Neural progenitor cell (in vitro differentiated cells): ENCODE measurements around the gene ENOPH1. TPM values are rescaled to one million over a fixed set of nuclear protein-coding genes. Genes with fewer than 3 reads are reported as not detected.

Experiments
- DNase-seq: peaks from one replicate; pipeline ENCODE4 v3.0.0-alpha.2; 2016; ENCODE audit warnings: low spot score
- H2AFZ ChIP-seq: fragments of 200-600 bp; sonication (generic); replicated peaks from 2 replicates; pipeline ENCODE4 v1.6.1; 2016; ENCODE audit warnings: antibody characterized with exemption
- H3F3A ChIP-seq: fragments of 200-600 bp; sonication (generic); 2 replicates; pipeline ENCODE4 v1.6.1; 2016; ENCODE audit warnings: antibody characterized with exemption, low read depth
- H3K27ac ChIP-seq: fragments of 200-600 bp; sonication (generic); 2 replicates; pipeline ENCODE4 v1.5.1; 2016; ENCODE audit warnings: mild to moderate bottlenecking
- H3K27me3 ChIP-seq: fragments of 200-600 bp; sonication (generic); 2 replicates; pipeline ENCODE4 v1.6.1; 2016; ENCODE audit warnings: mild to moderate bottlenecking, moderate library complexity
- H3K36me3 ChIP-seq: fragments of 200-600 bp; sonication (generic); 2 replicates; pipeline ENCODE4 v1.5.1; 2016
- H3K4me1 ChIP-seq: fragments of 200-600 bp; sonication (generic); 2 replicates; pipeline ENCODE4 v1.6.1; 2016; ENCODE audit warnings: mixed run types
- H3K4me2 ChIP-seq: fragments of 200-600 bp; sonication (generic); 2 replicates; pipeline ENCODE4 v1.6.1; 2016
- H3K4me3 ChIP-seq: fragments of 200-600 bp; sonication (generic); 2 replicates; pipeline ENCODE4 v1.5.1; 2016
- H3K79me2 ChIP-seq: fragments of 200-600 bp; sonication (generic); 2 replicates; pipeline ENCODE4 v1.6.1; 2016; ENCODE audit warnings: low read depth
- H3K9ac ChIP-seq: fragments of 200-600 bp; sonication (generic); 2 replicates; pipeline ENCODE4 v1.6.1; 2016
- H3K9me3 ChIP-seq: fragments of 200-600 bp; sonication (generic); 2 replicates; pipeline ENCODE4 v1.5.1; 2016; ENCODE audit warnings: low read depth
- H4K20me1 ChIP-seq: fragments of 200-600 bp; sonication (generic); 2 replicates; pipeline ENCODE4 v1.6.1; 2016; ENCODE audit warnings: low read depth
- H3K27ac Mint-ChIP-seq: 3 replicates; pipeline ENCODE4 v1.8.0; 2021; ENCODE audit warnings: mixed read lengths
- H3K27me3 Mint-ChIP-seq: 2 replicates; pipeline ENCODE4 v1.8.0; 2022; ENCODE audit warnings: low read depth, mild to moderate bottlenecking, inconsistent platforms, moderate library complexity, mixed read lengths; ENCODE audit not compliant: insufficient read depth
- H3K36me3 Mint-ChIP-seq: 3 replicates; pipeline ENCODE4 v1.8.0; 2021; ENCODE audit warnings: mixed read lengths
- H3K4me1 Mint-ChIP-seq: 3 replicates; pipeline ENCODE4 v1.8.0; 2021; ENCODE audit warnings: mixed read lengths
- H3K4me3 Mint-ChIP-seq: 3 replicates; pipeline ENCODE4 v1.8.0; 2021; ENCODE audit warnings: mild to moderate bottlenecking, moderate library complexity, mixed read lengths
- H3K9me3 Mint-ChIP-seq: 3 replicates; pipeline ENCODE4 v1.8.0; 2020; ENCODE audit warnings: mixed read lengths
- CTCF ChIP-seq: fragments of 200-600 bp; sonication (generic); IDR thresholded peaks from 2 replicates; pipeline ENCODE4 v1.5.1; 2017; ENCODE audit warnings: antibody characterized with exemption, mild to moderate bottlenecking
- EZH2 ChIP-seq: fragments of 200-600 bp; sonication (generic); IDR thresholded peaks from 2 replicates; pipeline ENCODE4 v1.6.1; 2017; ENCODE audit warnings: antibody characterized with exemption, mild to moderate bottlenecking, moderate library complexity
- EZH2phosphoT487 ChIP-seq: fragments of 200-600 bp; sonication (generic); IDR thresholded peaks from 2 replicates; pipeline ENCODE4 v1.6.1; 2017; ENCODE audit warnings: antibody characterized with exemption
- total RNA-seq: library from RNA; depleted of rRNA; stranded (reverse); fragments of >200 nt; gene quantifications from 2 replicates; pipeline ENCODE4 v1.2.3, GENCODE V29; 2015; ENCODE audit warnings: low replicate concordance

Gene ENOPH1
- total RNA-seq, 1 donor from 2014 or later: 64.4 TPM

GRCh38 chr4:82434949-82435348, 4.6 kb downstream of the ENOPH1 start:
- Mint-ChIP-seq H3K27ac (no peak overlapping the region), H3K27me3 (peaks cover 8% of the 10 kb centered on the region), H3K4me3 (no peak overlapping the region), H3K9me3 (no peaks in the 10 kb centered on the region), H3K36me3 (peaks cover 49% of the 10 kb centered on the region), H3K4me1 (peaks cover 21% of the 10 kb centered on the region)
- DNase-seq: no peak
- Histone ChIP-seq H3K27me3 (no peaks in the 10 kb centered on the region), H3K4me2 (no peak overlapping the region), H2AFZ (no peak overlapping the region), H3K36me3 (no peaks in the 10 kb centered on the region), H3K4me1 (peaks cover 23% of the 10 kb centered on the region), H3K9me3 (no peaks in the 10 kb centered on the region), H3K4me3 (no peak overlapping the region), H3K27ac (no peak overlapping the region), H3F3A (peaks cover 4% of the 10 kb centered on the region), H3K79me2 (peaks cover 96% of the 10 kb centered on the region), H3K9ac (no peak overlapping the region), H4K20me1 (peaks cover 65% of the 10 kb centered on the region)
- TF ChIP-seq EZH2: no peak
- no peak for TF ChIP-seq EZH2phosphoT487
- TF ChIP-seq CTCF: no peak

DNA sequence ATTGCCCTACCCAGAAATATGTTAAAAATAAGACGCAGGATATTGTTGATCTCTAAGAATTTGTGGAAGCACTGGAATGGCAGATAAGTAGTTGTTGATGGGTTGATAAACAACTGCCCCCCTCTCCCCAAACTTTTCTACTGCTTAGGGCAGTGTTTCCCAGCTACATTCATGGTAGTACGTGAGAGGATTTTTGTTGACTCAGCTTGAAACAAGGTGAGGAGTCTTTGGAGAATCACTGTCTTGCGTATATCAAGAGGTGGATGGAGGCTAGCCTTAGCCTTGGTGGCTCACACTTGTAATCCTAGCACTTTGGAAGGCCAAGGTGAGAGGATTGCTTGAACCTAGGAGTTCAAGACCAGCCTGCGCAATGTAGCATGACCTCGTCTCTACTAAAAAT, 5.7 kb downstream of the ENOPH1 start:
- peaks cover 53% of the 10 kb centered on the region for H3K36me3 Mint-ChIP-seq
- no peaks in the 10 kb centered on the region for H3K9me3 Mint-ChIP-seq
- Histone ChIP-seq H3K79me2 (peaks cover 100% of the 10 kb centered on the region), H2AFZ (no peak overlapping the region), H3K9ac (no peak overlapping the region), H3K27ac (no peak overlapping the region), H3K4me3 (no peak overlapping the region), H4K20me1 (peaks cover 75% of the 10 kb centered on the region), H3K27me3 (no peaks in the 10 kb centered on the region), H3F3A (peaks cover 14% of the 10 kb centered on the region), H3K9me3 (no peaks in the 10 kb centered on the region), H3K4me2 (no peak overlapping the region), H3K4me1 (peaks cover 32% of the 10 kb centered on the region), H3K36me3 (no peaks in the 10 kb centered on the region)
- TF ChIP-seq EZH2 (no peak), CTCF (no peak), EZH2phosphoT487 (no peak)
- peaks cover 21% of the 10 kb centered on the region for H3K4me1 Mint-ChIP-seq
- no peak overlapping the region for H3K27ac Mint-ChIP-seq
- H3K4me3 Mint-ChIP-seq: no peak overlapping the region
- H3K27me3 Mint-ChIP-seq: peaks cover 4% of the 10 kb centered on the region
- no peak for DNase-seq

GRCh38 chr4:82436780-82437179, 6.4 kb downstream of the ENOPH1 start:
- no peak overlapping the region for H3K27ac Mint-ChIP-seq
- H3K4me1 Mint-ChIP-seq: peaks cover 15% of the 10 kb centered on the region
- Histone ChIP-seq H3K4me3 (no peak overlapping the region), H4K20me1 (peaks cover 72% of the 10 kb centered on the region), H3K27me3 (no peaks in the 10 kb centered on the region), H3K4me1 (peaks cover 27% of the 10 kb centered on the region), H3K4me2 (no peak overlapping the region), H2AFZ (no peak overlapping the region), H3K27ac (no peak overlapping the region), H3K36me3 (no peaks in the 10 kb centered on the region), H3F3A (peaks cover 14% of the 10 kb centered on the region), H3K9ac (no peak overlapping the region), H3K9me3 (no peaks in the 10 kb centered on the region), H3K79me2 (peaks cover 100% of the 10 kb centered on the region)
- H3K9me3 Mint-ChIP-seq: no peaks in the 10 kb centered on the region
- peaks cover 2% of the 10 kb centered on the region for H3K27me3 Mint-ChIP-seq
- peaks cover 51% of the 10 kb centered on the region for H3K36me3 Mint-ChIP-seq
- no peak overlapping the region for H3K4me3 Mint-ChIP-seq
- no peak for TF ChIP-seq EZH2
- TF ChIP-seq EZH2phosphoT487: no peak
- no peak for TF ChIP-seq CTCF
- no peak for DNase-seq
